ENCODE data around the gene ALK.

The ALK gene

GRCh38 chr2:29233428-29233827 lies 688.0 kb downstream of the ALK start:
- DNase-seq (ENCODE audit: low spot score): no peak
- no peak for TF ChIP-seq CTCF (IDR thresholded peaks at IDR 0.05; ENCODE audit: extremely low read depth, missing control alignments)

- TF ChIP-seq CTCF (IDR thresholded peaks at IDR 0.05; ENCODE audit: extremely low read depth, missing control alignments): no peak
- DNase-seq (ENCODE audit: low spot score): no peak
These were observed 689.3 kb downstream of the ALK start for GRCh38 chr2:29232041-29232440.

DNA sequence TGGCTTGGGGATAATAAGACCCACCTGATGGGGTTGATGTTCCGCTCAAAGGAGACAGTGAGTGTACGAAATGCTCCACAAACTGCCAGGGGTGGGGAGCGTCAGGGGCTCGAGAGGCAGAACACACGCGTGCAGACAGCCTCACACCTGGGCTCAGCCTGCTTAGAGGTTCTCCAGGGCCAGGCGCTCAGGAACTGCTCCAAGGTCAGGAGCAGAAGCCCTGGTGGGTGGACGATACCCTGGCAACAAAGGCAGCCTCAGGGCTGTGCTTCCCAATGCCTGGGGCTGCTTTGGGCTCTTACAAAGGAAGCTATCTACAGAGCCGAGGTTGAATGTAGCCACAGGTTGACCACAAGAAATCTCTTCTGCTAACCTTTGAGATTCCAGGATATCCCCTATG lies 691.7 kb downstream of the ALK start:
- DNase-seq (ENCODE audit: low spot score): no peak
- no peak for TF ChIP-seq CTCF (IDR thresholded peaks at IDR 0.05; ENCODE audit: extremely low read depth, missing control alignments)

GRCh38 chr2:29228947-29229346 lies 692.4 kb downstream of the ALK start:
- no peak for DNase-seq (ENCODE audit: low spot score)
- TF ChIP-seq CTCF (IDR thresholded peaks at IDR 0.05; ENCODE audit: extremely low read depth, missing control alignments): no peak

- DNase-seq (ENCODE audit: low spot score): no peak
- no peak for TF ChIP-seq CTCF (IDR thresholded peaks at IDR 0.05; ENCODE audit: extremely low read depth, missing control alignments)
These were observed 693.3 kb downstream of the ALK start for GRCh38 chr2:29227935-29228675.

GRCh38 chr2:29226808-29227207 lies 694.6 kb downstream of the ALK start:
- TF ChIP-seq CTCF (IDR thresholded peaks at IDR 0.05; ENCODE audit: extremely low read depth, missing control alignments): no peak
- no peak for DNase-seq (ENCODE audit: low spot score)

GRCh38 chr2:29226375-29226774 lies 695.0 kb downstream of the ALK start:
- no peak for DNase-seq (ENCODE audit: low spot score)
- TF ChIP-seq CTCF (IDR thresholded peaks at IDR 0.05; ENCODE audit: extremely low read depth, missing control alignments): no peak

Measured in GM20000 (cell line).